Progenitor cell of endocrine pancreas (in vitro differentiated cells): ENCODE data around the gene HCN2. TPM values are rescaled to one million over a fixed set of nuclear protein-coding genes. Genes with fewer than 3 reads are reported as not detected.
"Not testable (repeated sequence)": the region's sequence is repeated elsewhere in the genome, so short reads cannot be mapped to it uniquely, and the experiment has no call there.

Experiments used
- DNase-seq: peaks from one replicate; pipeline ENCODE4 v3.0.0; 2021; ENCODE audit warnings: low spot score; ENCODE audit not compliant: unreplicated experiment
- H3K27ac Mint-ChIP-seq: 2 replicates; pipeline ENCODE4 v1.8.0; 2021; ENCODE audit warnings: mild to moderate bottlenecking, moderate library complexity, mixed read lengths
- H3K27me3 Mint-ChIP-seq: 2 replicates; pipeline ENCODE4 v1.8.0; 2021; ENCODE audit warnings: mixed read lengths
- H3K36me3 Mint-ChIP-seq: 2 replicates; pipeline ENCODE4 v1.8.0; 2022; ENCODE audit warnings: mixed read lengths; ENCODE audit not compliant: insufficient read depth
- H3K4me1 Mint-ChIP-seq: 2 replicates; pipeline ENCODE4 v1.8.0; 2021; ENCODE audit warnings: low read depth, mixed read lengths
- H3K4me3 Mint-ChIP-seq: 2 replicates; pipeline ENCODE4 v1.8.0; 2021; ENCODE audit warnings: low read depth, mild to moderate bottlenecking, moderate library complexity, mixed read lengths
- H3K9me3 Mint-ChIP-seq: 2 replicates; pipeline ENCODE4 v1.8.0; 2021; ENCODE audit warnings: low read depth, mixed read lengths
- CTCF ChIP-seq: fragments of 200-600 bp; sonication (generic); IDR thresholded peaks from one replicate; pipeline ENCODE4 v1.5.0; 2021; ENCODE audit warnings: antibody characterized with exemption, mild to moderate bottlenecking; ENCODE audit not compliant: unreplicated experiment
- total RNA-seq: library from RNA; stranded (reverse); gene quantifications from 2 replicates; pipeline ENCODE4 v1.2.1, GENCODE V29; 2021

HCN2 gene
- total RNA-seq, 1 donor from 2014 or later, result 0.34 TPM

- peaks cover 28% of the 10 kb centered on the region for H3K27me3 Mint-ChIP-seq
These were observed 8.0 kb downstream of the HCN2 start for GRCh38 chr19:597406-598315.

GRCh38 chr19:601310-601709, 11.6 kb downstream of the HCN2 start:
- no peaks in the 10 kb centered on the region for H3K4me1 Mint-ChIP-seq
- TF ChIP-seq CTCF, result no peak
- peaks cover 8% of the 10 kb centered on the region for H3K27me3 Mint-ChIP-seq
- no peaks in the 10 kb centered on the region for H3K36me3 Mint-ChIP-seq
- no peak overlapping the region for H3K27ac Mint-ChIP-seq
- no peak for DNase-seq
- peaks cover 4% of the 10 kb centered on the region for H3K9me3 Mint-ChIP-seq
- no peak overlapping the region for H3K4me3 Mint-ChIP-seq

More at GRCh38 chr19:597406-598315, 8.0 kb downstream of the HCN2 start:
- Mint-ChIP-seq H3K4me1 (no peaks in the 10 kb centered on the region), H3K9me3 (peaks cover 4% of the 10 kb centered on the region), H3K4me3 (no peak overlapping the region), H3K27ac (no peak overlapping the region), H3K36me3 (no peaks in the 10 kb centered on the region)
- DNase-seq, result no peak
- no peak for TF ChIP-seq CTCF

- peaks cover 4% of the 10 kb centered on the region for H3K9me3 Mint-ChIP-seq
- H3K4me3 Mint-ChIP-seq, result no peak overlapping the region
- peaks cover 8% of the 10 kb centered on the region for H3K27me3 Mint-ChIP-seq
- no peaks in the 10 kb centered on the region for H3K4me1 Mint-ChIP-seq
- H3K27ac Mint-ChIP-seq, result no peak overlapping the region
- no peak for TF ChIP-seq CTCF
- H3K36me3 Mint-ChIP-seq, result no peaks in the 10 kb centered on the region
- no peak for DNase-seq
These were observed 12.1 kb downstream of the HCN2 start for GRCh38 chr19:601790-602189.

GRCh38 chr19:602391-603301, 13.0 kb downstream of the HCN2 start:
- Mint-ChIP-seq H3K27ac (no peak overlapping the region), H3K4me1 (no peaks in the 10 kb centered on the region), H3K27me3 (peaks cover 8% of the 10 kb centered on the region), H3K9me3 (peaks cover 4% of the 10 kb centered on the region), H3K4me3 (no peak overlapping the region), H3K36me3 (no peaks in the 10 kb centered on the region)
- no peak for DNase-seq
- TF ChIP-seq CTCF, result no peak

GRCh38 chr19:603302-603639, 13.6 kb downstream of the HCN2 start:
- H3K9me3 Mint-ChIP-seq, DNase-seq, H3K27ac Mint-ChIP-seq, H3K4me1 Mint-ChIP-seq, H3K4me3 Mint-ChIP-seq, H3K27me3 Mint-ChIP-seq, H3K36me3 Mint-ChIP-seq: not testable (repeated sequence)

- not testable (repeated sequence) for H3K4me1 Mint-ChIP-seq, H3K27me3 Mint-ChIP-seq, H3K4me3 Mint-ChIP-seq, H3K27ac Mint-ChIP-seq, DNase-seq, H3K36me3 Mint-ChIP-seq, H3K9me3 Mint-ChIP-seq
These were observed 14.1 kb downstream of the HCN2 start for GRCh38 chr19:603779-604178.
